T-helper 2 cell treated with Interferon-gamma antibody and Interleukin-4, amounts not matched to agents 100 ng/mL and 5 ng/mL, for 36 hours (primary cell): Measurements from ENCODE around the gene KCNMB4. TPM values are rescaled to one million over a fixed set of nuclear protein-coding genes. Genes with fewer than 3 reads are reported as not detected.

Experiments
- intact Hi-C: fragments of 100-400 bp; cut with micrococcal nuclease; formaldehyde crosslinking; loops from one replicate; pipeline ENCODE4 v1.15.1; 2023
- total RNA-seq: library from RNA; stranded (reverse); gene quantifications from 2 replicates; pipeline ENCODE4 v1.2.3, GENCODE V29; 2022

KCNMB4 gene
- total RNA-seq, 1 donor from 2014 or later = 0.25 TPM

DNA sequence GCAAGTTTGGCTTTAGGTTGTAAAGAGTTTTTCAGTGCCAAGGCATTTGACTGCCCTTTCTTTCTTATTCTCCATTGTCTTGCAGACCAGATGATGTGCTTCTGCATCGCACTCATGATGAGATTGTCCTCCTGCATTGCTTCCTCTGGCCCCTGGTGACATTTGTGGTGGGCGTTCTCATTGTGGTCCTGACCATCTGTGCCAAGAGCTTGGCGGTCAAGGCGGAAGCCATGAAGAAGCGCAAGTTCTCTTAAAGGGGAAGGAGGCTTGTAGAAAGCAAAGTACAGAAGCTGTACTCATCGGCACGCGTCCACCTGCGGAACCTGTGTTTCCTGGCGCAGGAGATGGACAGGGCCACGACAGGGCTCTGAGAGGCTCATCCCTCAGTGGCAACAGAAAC is 64.3 kb downstream of the KCNMB4 start:
- intact Hi-C loops = no loop called here

DNA sequence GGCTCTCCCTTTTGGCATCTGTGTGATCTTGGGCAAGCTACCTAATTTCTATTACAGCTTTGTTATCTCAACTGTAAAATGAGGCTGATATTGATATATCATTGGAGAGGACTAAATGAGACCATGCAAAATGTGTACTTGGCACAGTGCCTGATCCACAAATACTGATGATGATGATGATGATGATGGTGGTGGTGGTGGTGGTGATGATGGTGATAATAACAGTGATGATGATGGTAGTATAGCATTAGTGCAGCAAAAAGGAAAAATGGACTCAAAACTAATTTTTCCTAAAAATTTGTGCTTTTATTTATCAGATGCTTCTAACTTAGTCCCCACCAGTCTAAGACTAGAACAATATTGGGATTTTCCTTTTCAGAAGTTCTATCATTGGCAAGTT is 70.7 kb downstream of the KCNMB4 start:
- intact Hi-C loops = no loop called here

DNA sequence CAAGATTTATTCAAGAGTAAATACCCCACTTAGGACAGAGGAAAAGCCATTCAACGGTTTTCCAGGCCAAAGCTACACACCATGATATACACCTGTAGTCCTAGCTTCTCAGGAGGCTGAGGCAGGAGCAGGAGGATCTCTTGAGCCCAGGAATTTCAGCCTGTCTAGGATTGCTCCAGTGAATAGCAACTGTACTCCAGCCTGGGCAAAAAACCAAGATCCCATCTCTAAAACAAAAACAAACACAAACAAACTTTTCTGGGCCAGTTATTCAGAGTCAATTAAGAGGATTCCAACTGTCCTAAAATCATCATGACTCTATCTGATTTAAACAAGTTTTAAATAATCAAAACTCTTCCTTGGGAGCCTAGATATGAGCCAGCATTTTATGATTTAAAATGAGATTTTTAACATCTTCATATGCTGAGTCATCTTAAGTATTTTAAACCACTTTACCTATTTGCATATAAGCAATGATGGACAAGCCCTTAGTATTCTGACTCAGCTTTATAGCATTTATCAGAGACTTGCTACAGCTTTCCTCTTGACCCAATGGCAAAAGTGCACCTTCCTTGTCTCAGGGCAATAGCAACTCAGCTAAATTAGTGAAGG is 77.1 kb downstream of the KCNMB4 start:
- intact Hi-C loops = no loop called here

DNA sequence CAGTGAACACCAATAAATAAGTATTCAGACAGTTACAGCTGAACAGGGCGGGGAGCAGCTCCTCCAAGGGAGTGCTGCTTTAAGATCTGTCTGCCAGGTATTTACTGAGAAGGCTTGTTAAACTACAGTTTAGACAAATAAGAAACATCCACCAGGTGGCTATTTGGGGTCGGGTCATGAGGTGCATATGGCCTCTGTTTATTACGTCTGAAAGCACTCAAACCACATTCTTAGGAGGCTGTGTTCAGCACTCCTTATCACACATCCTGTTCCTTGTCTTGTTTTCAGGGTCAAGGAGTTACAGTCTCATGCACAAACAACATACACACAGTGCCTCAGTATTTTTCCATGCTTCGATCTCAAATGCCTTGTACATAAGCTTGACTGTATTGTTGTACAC is 78.8 kb downstream of the KCNMB4 start:
- intact Hi-C loops = no loop called here

DNA sequence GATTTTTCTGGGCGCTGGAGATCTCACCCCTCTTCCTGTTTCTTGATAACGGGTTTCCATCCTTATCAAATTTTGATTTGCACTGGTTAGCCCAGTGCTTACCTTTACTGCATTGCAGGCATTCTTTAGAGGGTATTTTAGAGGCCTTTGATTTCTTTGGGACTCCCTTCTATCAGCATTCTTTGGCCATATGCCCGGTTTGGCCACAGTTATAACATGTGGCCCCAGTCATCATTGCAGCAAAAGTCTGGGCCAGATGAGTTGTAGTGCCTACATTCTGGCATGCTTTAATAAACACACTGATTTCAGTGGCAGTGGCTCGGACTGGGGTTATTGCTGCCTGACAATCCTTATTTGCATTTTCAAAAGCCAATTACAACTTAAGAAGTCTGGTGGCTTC is 82.3 kb downstream of the KCNMB4 start:
- intact Hi-C loops = no loop called here

DNA sequence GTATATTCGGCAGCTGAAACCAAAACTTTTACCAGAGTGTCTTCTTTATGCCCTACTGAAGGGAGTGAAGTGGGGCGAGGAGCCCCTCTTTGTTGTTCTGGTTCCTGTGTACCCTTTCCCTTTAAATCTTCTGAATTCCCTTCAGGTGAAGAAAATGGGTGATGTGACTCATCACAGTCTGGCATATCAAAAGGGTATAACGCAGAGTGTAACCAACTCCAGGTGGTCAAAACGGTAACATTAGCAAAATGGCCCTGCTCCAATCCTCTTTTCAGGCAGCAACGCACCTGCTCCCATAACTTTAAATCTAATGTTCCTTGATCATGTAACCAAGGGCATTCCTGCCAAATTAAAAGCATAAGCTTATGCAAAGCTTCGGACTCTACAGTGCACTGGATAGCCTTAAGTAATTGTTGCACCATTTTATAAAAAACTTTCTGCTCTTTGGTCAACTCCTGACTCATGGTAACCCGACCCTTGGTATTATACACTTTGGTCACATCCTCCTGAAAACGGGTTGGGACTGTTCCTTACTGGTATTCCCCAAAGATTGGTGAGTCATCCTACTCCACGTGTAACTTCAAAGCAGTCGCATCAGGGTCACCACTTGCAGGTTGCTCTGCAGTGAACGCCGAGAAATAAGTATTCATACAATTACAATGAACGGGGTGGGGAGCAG is 83.1 kb downstream of the KCNMB4 start:
- intact Hi-C loops = no loop called here

DNA sequence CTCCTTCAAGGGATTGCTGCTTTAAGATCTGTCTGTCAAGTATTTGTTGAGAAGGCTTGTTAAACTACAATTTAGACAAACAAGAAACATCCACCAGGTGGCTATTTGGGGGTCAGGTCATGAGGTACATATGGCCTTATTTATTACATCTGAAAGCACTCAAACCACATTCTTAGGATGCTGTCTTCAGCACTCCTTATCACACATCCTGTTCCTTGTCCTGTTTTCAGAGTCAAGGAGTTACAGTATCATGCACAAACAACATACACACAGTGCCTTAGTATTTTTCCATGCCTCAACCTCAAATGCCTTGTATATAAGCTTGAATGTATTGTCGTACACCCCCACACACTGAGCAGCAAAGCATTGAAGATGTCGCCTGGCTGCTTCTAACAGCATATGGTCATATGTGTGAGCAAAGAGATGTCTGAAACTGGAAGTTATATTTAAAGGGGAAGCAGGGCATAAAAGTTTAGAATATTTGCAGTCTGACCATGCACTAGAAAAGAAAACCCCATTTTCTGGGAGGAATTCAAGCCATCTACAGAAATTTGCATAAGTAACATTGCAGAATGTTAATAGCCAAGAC is 83.8 kb downstream of the KCNMB4 start:
- intact Hi-C loops = no loop called here

DNA sequence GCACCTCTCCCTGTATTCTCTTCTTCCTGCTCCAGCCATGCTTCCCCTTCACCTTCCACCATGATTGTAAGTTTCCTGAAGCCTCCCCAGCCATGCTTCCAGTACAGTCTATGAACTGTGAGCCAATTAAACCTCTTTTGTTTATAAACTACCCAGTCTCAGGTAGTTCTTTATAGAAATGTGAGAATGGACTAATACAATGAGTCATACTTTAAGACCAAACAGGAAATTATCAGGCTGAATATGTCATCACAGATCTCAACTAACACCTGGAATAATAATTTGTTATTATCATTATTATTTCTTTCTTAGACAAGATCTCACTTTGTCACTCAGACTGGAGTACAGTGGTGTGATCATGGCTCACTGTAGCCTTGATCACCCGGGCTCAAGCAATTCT is 85.4 kb downstream of the KCNMB4 start:
- intact Hi-C loops = no loop called here

DNA sequence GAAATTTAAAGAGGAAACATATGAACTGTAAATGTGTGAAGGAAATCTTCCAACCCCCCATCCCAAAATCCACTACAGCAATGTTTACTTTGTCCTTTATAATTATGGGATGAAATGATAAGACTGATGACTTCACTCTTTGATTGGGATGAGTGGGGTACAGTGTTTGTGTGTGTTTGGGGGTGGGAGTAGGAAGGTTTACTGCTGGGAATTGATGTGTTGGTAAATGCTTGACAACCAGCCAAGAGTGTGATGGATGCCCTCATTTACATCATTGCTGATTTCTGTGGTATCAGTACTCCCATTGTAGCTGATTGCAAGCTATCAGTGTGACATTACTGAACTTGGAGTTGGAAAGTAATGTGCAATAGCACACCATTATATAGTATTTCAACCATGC is 90.9 kb downstream of the KCNMB4 start:
- intact Hi-C loops = no loop called here

DNA sequence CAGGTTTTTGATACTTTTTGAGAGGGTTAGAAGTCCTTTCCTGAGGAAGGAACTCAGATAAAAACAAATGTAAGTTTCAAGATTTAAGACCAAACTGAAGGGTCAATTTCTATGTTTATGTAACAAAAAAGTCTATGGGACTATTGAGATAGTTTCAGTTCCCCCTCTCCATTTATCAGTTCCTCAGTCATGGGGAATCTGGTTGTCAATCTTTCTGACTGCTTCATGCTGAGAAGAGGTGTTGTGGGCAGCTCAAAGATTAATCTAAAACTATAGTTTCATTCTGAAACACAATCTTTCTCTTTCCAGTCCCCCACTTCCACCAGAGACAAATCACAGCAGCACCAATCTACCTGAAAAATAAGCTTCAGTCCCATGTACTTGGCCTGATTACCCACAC is 93.7 kb downstream of the KCNMB4 start:
- intact Hi-C loops = no loop called here

DNA sequence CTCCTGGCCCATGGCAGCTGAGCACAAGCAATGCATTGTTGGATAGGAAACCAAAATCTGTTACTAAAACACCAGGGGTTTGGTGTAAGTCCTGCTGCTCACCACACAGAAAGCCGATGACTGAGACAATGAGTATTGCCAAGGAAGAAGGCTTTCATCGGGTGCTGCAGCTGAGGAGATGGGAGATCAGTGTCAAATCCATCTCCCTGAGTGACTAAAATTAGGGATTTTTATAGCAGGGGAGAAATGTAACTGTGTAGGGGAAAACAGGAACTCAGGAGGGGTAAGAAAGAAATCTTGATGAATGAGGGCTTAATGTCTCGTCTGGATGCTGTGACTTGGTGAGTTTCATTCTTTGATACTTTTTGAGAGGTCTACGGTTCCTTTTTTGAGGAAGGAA is 97.9 kb downstream of the KCNMB4 start:
- intact Hi-C loops = no loop called here

DNA sequence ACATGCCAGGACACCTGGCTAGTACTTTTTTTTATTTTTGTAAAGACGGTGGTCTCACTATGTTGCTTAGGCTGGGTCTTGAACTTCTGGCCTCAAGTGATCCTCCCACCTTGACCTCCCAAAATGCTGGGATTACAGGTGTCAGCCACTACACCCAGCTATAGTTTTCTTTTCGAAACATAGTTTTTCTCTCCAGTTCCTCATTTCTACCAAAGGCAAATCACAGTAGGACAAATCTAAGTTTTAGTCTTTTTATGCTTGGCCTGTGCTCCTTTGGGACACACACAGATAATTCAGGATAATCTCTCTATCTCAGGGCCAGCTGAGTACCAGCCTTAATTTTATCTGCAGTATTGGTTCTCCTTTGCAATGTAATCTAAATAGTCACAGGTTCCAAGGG is 100.7 kb downstream of the KCNMB4 start:
- intact Hi-C loops = no loop called here

DNA sequence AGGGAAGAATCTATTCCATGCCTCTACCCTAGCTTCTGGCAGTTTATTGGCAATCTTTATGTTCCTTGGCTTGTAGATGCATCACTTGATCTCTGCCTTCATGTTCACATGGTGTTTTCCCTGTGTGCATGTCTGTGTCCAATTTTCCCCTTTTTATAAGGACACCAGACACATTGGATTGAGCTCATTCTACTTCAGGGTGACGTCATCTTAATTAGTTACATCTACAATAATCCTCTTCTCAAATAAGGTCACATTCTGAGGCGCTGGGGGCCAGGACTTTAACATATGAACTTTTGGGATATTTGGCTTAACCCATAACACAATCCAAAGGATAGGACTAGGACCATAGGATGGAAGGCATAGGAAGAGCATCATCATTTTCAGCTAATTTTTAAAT is 101.4 kb downstream of the KCNMB4 start:
- intact Hi-C loops = no loop called here

DNA sequence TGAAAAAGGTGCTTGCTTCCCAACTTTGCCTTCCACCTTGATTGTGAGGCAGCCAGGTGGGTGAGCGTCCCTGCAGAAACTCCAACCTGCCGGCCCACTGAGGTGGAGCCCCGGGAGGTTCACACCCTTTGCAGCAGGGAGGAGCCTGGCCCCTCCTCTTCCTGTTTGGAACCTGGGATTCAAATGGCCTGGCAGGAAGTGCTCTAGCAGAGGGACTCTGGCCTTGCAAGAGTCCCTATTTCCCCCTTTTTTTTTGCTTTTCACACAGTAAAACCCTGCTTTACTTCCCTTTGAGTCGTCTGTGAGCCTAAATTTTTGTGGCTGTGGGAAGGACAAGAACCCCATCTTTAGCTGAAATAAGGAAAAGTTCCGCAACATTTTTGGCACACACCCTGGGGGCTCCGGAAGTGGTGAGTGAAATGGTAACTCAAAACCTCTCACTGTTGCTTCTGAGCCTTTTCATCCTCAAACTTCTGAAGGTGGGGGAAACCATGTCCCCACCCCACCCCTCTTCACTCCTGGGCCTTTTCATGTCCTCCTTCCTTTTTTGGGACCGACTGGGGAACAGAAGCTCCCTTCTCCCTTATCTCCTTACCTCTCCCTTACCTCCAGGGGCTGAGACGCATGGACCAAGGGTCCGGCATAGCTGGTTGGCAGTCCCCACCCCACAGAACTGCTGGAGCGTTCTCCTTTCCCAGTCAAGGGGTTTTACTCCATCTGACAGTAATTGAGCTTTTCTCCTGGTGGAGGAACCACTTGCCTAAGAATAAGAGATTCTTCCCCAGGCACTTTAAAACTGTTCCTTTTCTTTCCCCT is 102.0 kb downstream of the KCNMB4 start:
- intact Hi-C loops = no loop called here

DNA sequence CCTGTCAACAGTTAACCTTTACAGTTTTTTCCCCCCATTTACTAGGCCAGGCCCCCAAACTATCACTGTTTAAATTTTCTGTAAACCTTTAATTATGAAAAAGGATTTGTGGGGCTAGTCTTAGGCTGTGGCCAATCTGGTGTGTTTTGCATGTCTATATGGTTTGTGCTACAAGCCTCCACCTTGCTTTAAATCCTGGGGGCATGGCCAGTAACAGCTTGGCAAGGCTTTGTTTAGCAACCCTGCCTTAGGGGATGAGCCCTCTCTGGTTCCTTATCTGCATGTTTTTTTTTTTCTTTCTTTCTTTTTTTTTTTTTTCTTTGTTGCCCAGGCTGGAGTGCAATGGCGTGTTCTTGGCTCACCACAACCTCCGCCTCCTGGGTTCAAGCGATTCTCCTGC is 102.7 kb downstream of the KCNMB4 start:
- intact Hi-C loops = no loop called here

DNA sequence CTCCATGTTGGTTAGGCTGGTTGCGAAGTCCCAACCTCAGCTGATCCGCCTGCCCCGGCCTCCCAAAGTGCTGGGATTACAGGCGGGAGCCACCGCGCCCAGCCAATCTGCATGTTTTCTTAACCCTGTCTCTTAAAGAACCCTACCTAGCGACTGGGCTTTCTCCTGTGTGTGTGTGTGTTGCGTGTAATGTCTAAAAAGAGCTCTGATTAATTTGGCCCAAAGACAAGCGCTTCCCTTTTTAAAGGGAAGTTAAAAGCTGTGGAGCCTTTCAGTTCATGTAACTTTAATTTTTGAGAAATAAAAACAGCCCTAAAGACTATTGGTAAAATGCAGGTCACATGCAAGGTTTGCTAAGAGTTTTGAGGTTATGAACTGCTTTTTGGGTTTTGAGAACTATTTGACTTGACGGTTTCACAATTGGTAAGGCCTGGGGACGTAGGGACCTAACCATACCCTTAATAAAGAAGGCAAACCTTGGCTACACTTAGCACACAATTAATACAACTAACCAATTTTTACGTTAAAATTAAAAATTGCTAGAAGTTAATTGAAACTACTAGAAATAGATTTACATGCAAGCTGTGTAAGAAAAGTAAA is 103.2 kb downstream of the KCNMB4 start:
- intact Hi-C loops = no loop called here

DNA sequence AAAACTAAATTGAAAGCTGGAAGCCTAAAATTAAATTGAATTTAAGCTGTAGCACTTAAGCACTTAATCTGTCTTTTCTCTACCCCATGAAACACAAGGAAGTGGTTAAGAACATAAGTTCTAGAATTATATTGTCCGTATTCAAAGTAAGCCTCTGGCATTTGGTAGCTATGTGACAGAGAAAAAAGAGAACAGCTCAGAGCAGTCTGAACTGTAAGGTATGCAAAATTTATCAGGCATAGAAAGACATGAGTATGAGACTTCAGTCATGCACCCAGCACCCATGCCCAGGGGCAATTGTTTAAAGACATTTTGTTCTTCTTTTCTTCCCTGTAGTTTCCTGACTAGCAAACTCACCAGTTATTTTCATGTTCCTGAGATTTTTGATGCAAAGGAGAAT is 116.7 kb downstream of the KCNMB4 start:
- intact Hi-C loops = no loop called here

Other genes starting within 250 kb of the KCNMB4 start
- 70.2 and 78.8 TPM in 2 replicates for gene CNOT2, start 122.9 kb upstream of the KCNMB4 start, total RNA-seq